ENCODE measurements around the gene TAS2R13. TPM values are rescaled to one million over a fixed set of nuclear protein-coding genes. Genes with fewer than 3 reads are reported as not detected.

The TAS2R13 gene, protein sequence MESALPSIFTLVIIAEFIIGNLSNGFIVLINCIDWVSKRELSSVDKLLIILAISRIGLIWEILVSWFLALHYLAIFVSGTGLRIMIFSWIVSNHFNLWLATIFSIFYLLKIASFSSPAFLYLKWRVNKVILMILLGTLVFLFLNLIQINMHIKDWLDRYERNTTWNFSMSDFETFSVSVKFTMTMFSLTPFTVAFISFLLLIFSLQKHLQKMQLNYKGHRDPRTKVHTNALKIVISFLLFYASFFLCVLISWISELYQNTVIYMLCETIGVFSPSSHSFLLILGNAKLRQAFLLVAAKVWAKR
- total RNA-seq, result 0.43 TPM
- long read RNA-seq, result 0 reads

DNA sequence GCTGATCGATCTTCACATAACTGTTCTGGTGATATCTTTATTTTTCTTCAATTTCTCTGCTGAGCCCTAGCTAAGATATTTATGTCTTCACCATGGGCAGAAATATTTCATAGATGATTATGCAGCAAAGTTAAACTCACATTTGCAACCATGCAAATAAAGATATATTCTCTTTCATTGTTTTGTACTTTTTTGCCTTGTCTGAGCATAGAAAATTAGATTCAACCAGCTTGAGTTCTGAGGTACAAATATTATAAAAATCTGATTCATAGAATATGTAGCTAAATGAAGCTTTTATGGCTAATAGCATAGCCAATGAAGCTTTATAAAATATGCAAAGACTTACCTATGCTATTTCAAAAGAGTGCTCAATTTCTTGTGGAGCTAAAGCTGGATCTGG is at the start of gene TAS2R13:
TSS of gene TAS2R13 (minus strand) at position 101 of the 400 bp plus-strand sequence. CDS start 264 bp downstream, outside the sequence.
- no peak for DNase-seq (ENCODE audit: missing footprints)
- ATAC-seq, result no peak
- intact Hi-C loops (cut with DNase I), result no loop called here

DNA sequence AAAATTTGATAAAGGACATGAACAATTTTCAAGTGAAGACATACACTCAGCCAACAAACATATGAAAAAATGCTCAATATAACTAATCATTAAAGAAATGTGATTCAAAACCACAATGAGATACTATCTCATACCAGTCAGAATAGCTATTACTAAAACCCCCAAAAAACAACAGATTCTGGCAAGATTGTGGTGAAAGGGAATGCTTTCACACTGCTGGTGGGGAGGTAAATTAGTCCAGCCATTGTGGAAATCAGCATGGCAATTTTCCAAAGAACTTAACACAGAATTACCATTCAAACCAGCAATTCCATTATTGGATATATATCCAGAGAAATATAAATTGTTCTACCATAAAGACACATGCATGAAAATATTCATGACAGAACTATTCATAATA is 48.4 kb upstream of the TAS2R13 start:
- no peak for DNase-seq (ENCODE audit: missing footprints)
- no peak for ATAC-seq
- intact Hi-C loops (cut with DNase I), result no loop called here

GRCh38 chr12:10956085-10956484 is 46.7 kb upstream of the TAS2R13 start:
- DNase-seq (ENCODE audit: missing footprints) (no peak), ATAC-seq (no peak)
- intact Hi-C loops (cut with DNase I), result no loop called here

DNA sequence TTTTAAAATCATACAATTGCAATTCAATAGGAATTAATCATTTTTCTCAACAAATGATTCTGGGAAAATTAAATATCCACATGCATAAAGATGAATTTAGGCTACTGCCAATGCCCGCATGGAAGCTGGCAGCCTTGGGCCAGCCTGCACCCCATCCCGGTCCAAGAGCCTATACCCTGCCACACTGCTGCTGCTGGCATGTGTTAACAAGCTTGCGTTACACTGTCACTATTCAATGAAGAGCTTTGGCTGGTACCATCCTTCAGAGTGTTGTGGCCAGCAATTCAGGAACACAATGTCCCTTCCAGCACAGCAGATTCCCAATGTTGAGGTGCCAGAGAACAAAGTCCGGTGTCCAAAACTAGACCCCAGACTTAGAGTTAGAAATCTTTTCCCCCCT is 43.3 kb upstream of the TAS2R13 start:
- DNase-seq (ENCODE audit: missing footprints) (peak; percentile 56), ATAC-seq (peak; percentile 96)
- intact Hi-C loops (cut with DNase I), result no loop called here

GRCh38 chr12:10943167-10943566 is 33.8 kb upstream of the TAS2R13 start:
- DNase-seq (ENCODE audit: missing footprints) (no peak), ATAC-seq (no peak)
- intact Hi-C loops (cut with DNase I), result no loop called here

GRCh38 chr12:10941916-10942607 is 32.7 kb upstream of the TAS2R13 start:
- no peak for DNase-seq (ENCODE audit: missing footprints)
- ATAC-seq, result no peak
- intact Hi-C loops (cut with DNase I), result no loop called here

DNA sequence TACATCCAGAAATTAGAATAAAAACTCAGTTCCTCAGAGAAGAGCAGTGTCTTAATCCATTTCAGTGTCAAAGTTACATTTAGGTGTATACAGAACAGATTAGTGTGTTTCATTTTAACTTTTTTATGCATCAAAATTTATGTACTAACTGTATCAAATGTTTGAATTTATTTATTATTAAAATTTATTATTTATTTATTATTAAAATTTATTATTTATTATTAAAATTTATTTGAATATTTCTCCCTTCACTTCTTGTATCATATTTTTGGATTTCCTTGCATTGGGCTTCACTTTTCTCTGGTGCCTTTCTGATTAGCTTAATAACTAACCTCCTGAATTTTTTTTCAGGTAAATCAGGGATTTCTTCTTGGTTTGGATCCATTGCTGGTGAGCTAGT is 32.0 kb upstream of the TAS2R13 start:
- no peak for DNase-seq (ENCODE audit: missing footprints)
- ATAC-seq, result no peak
- intact Hi-C loops (cut with DNase I), result no loop called here

DNA sequence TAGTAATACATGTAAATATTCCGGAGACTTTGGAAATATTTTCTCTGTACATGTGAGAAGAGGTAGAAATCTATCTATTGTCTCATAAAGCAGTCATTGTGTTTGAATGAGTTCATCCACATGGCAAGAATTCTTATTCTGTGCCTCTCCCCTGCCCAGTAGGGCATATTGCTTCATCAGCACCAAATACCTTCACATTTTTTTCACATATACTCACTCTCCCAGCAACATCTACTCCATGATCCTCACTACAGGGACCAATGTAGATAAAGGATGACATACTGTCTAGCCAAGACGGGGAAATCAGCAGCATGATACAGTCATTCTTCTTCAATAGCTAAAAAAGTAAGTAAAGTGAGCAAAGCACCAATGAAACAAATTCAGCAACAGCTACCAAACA is 31.0 kb upstream of the TAS2R13 start:
- ATAC-seq (no peak), DNase-seq (ENCODE audit: missing footprints) (no peak)
- intact Hi-C loops (cut with DNase I), result no loop called here

GRCh38 chr12:10939163-10939562 is 29.8 kb upstream of the TAS2R13 start, which contains the start of gene TAS2R14:
Gene TAS2R14 (minus strand): TSS chr12:10939263. CDS start chr12:10939207, 56 bp downstream.
- intact Hi-C loops (cut with DNase I), result no loop called here
- no peak for ATAC-seq
- DNase-seq (ENCODE audit: missing footprints), result no peak

GRCh38 chr12:10936506-10936905 is 27.1 kb upstream of the TAS2R13 start:
- ATAC-seq (no peak), DNase-seq (ENCODE audit: missing footprints) (no peak)
- intact Hi-C loops (cut with DNase I), result no loop called here

- peak; percentile 25 for DNase-seq (ENCODE audit: missing footprints)
- ATAC-seq, result no peak
- intact Hi-C loops (cut with DNase I), result no loop called here
These were observed 19.5 kb upstream of the TAS2R13 start, which contains the start of gene PRH2 for GRCh38 chr12:10928746-10929286. Gene PRH2 (plus strand): TSS chr12:10929236. CDS start chr12:10929274, 38 bp downstream.

DNA sequence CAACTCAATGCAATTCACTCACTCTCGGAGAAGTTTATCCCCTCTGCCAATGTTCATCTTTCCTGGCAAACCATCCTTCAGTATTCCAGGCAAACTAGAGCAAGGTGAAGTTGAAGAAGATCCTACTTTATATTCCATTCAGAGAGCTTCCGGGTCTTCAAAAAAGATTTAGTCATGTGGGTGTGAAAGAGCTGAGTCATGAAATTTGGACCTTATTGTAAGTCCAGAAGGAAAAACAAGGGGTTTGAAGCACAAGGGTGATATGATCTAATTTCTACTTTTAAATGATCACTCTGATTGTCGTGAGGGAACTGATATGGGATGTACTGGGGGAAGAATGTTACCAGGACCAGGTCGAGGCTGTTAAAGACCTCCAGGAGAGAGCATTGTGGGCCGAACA is 16.9 kb upstream of the TAS2R13 start:
- DNase-seq (ENCODE audit: missing footprints), result no peak
- no peak for ATAC-seq
- intact Hi-C loops (cut with DNase I), result no loop called here

DNA sequence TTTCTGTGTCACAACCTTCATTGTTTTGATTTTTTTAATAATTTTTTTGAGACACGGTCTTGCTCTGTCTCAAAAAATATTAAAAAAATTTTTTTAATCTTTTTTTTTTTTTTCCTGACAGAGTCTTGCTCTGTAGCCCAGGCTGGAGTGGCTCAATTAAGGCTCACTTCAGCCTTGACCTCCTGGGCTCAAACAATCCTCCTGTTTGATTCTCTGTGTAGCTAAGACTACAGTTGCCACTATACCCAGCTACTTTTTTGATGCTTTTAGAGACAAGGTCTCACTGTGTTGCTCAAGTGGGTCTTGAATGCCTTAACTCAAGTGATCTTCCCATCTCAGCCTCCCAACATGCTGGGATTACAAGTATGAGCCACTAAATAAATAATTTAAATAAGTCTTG is 10.4 kb upstream of the TAS2R13 start:
- no peak for DNase-seq (ENCODE audit: missing footprints)
- no peak for ATAC-seq
- intact Hi-C loops (cut with DNase I), result no loop called here

DNA sequence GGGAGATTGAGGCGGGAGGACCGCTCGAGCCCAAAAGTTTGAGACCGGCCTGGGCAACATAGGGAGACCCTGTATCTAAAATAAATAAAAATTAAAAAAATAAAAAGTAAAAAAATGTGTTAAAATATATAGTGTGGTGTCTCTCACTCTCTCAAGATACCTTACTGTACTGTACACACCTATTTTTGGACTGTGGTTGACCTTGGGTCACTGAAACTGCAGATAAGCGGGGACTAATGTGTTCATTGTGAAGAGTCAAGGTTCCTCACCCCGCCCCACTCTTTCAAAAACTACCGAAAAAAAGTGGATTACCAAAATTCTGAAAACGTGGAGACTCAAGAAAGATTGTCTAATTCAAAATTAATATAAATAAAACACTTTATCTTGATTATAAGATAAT is 1.0 kb upstream of the TAS2R13 start:
- DNase-seq (ENCODE audit: missing footprints) (no peak), ATAC-seq (peak; percentile 57)
- intact Hi-C loops (cut with DNase I), result no loop called here

DNA sequence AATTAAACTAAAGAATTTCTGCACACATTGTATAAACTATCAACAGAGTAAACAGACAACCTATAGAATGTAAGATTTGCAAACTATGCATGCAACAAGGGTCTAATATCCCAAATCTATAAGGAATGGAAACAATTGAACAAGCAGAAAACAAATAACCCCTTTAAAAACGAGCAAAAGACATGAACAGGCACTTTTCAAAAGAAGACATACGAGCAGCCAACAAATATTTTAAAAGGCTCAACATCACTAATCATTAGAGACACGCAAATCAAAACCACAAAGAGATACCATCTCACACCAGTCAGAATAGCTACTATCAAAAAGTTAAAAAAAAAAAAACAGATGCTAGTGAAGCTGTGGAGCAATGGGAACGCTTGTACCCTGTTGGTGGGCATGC is 4.7 kb downstream of the TAS2R13 start:
- DNase-seq (ENCODE audit: missing footprints) (no peak), ATAC-seq (no peak)
- intact Hi-C loops (cut with DNase I), result no loop called here

DNA sequence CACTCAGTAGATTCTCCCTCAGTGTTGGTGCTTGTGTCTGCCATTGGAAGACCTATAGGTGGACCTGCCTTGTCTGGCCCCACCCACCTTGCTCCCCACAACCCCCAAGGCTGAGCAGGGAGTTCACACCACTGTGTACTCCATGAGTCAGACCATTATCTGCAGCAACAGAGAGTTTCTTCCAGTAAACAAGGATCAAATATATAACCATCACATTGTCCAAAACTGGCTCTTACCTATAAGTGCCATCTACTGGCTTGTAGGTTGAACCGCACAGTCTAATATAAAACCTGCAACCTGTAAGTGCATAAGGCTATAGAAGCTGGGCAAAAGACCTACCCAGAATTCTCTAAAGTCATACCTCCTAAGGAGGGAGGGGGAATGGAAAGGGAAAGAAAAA is 7.9 kb downstream of the TAS2R13 start:
- intact Hi-C loops (cut with DNase I), result no loop called here
- no peak for ATAC-seq
- no peak for DNase-seq (ENCODE audit: missing footprints)

GRCh38 chr12:10900972-10901371 is 8.4 kb downstream of the TAS2R13 start:
- DNase-seq (ENCODE audit: missing footprints), result no peak
- intact Hi-C loops (cut with DNase I), result no loop called here
- no peak for ATAC-seq

GRCh38 chr12:10900530-10900929 is 8.8 kb downstream of the TAS2R13 start:
- ATAC-seq, result no peak
- DNase-seq (ENCODE audit: missing footprints), result no peak
- intact Hi-C loops (cut with DNase I), result no loop called here

GRCh38 chr12:10896854-10897253 is 12.5 kb downstream of the TAS2R13 start:
- intact Hi-C loops (cut with DNase I), result no loop called here
- DNase-seq (ENCODE audit: missing footprints) (no peak), ATAC-seq (no peak)

DNA sequence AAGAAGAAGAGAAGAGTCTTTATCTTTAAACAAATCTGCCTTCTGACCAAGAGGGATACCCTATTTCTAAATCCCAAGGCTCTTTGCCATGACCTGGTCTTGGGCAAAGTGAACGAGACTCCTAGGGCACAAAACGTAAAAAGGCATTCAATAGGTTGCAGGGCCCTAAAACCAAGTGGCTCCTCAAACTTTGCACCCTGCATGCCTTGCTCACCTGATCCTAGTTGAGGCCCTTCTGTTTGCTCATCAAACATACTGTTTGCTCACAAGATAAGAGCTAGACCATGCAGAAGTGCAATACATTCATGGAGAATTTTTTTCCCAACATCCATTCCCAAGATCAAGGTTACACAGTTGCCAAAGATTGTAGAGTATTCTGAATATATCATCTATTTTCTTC is 17.4 kb downstream of the TAS2R13 start:
- intact Hi-C loops (cut with DNase I), result no loop called here
- ATAC-seq, result no peak
- no peak for DNase-seq (ENCODE audit: missing footprints)

Data from Right ventricle myocardium inferior (tissue), 1 donor.